ENCODE results near the gene PDSS2. TPM values are rescaled to one million over a fixed set of nuclear protein-coding genes. Genes with fewer than 3 reads are reported as not detected.

The PDSS2 gene
- total RNA-seq, 1 donor from 2014 or later, result 7.9 TPM

DNA sequence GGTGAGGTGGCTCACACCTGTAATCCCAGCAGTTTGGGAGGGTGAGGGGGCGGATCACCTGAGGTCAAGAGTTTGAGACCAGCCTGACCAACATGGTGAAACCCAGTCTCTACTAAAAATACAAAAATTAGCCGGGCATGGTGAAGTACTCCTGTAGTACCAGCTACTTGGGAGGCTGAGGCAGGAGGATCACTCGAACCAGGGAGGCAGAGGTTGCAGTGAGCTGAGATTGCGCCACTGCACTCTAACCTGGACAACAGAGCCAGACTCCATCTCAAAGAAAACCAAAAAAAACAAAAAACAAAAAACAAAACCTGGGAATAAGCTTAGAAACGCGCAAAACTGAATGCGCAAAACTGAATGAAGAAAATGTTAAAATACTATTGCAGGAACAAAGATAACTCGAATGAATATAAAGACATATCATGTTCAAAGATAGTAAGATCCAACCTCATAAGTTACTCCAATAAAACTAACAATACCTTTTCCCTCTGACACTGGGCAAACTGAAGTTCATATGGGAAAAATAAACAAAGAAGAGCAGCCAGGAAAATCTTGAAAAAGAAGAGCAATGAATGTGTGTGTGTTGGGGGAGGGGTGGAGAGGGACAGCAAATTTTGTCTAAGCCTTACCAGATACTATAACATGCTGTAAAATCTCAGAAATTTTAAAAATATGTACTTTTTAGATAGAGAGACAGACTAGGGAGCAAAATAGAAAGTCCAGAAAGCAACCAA lies 243.0 kb downstream of the PDSS2 start:
- H3K27me3 Mint-ChIP-seq (ENCODE audit: unreplicated experiment), result no peaks in the 10 kb centered on the region
- no peaks in the 10 kb centered on the region for H3K9me3 Mint-ChIP-seq (ENCODE audit: unreplicated experiment)
- H3K36me3 Mint-ChIP-seq (ENCODE audit: low read depth, unreplicated experiment), result no peaks in the 10 kb centered on the region
- DNase-seq (ENCODE audit: low spot score), result no peak
- peaks cover 7% of the 10 kb centered on the region for H3K4me1 Mint-ChIP-seq (ENCODE audit: unreplicated experiment)
- H3K4me3 Mint-ChIP-seq (ENCODE audit: unreplicated experiment), result no peak overlapping the region
- TF ChIP-seq, protein P1, sequence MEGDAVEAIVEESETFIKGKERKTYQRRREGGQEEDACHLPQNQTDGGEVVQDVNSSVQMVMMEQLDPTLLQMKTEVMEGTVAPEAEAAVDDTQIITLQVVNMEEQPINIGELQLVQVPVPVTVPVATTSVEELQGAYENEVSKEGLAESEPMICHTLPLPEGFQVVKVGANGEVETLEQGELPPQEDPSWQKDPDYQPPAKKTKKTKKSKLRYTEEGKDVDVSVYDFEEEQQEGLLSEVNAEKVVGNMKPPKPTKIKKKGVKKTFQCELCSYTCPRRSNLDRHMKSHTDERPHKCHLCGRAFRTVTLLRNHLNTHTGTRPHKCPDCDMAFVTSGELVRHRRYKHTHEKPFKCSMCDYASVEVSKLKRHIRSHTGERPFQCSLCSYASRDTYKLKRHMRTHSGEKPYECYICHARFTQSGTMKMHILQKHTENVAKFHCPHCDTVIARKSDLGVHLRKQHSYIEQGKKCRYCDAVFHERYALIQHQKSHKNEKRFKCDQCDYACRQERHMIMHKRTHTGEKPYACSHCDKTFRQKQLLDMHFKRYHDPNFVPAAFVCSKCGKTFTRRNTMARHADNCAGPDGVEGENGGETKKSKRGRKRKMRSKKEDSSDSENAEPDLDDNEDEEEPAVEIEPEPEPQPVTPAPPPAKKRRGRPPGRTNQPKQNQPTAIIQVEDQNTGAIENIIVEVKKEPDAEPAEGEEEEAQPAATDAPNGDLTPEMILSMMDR (IDR thresholded peaks at IDR 0.05; ENCODE audit: unreplicated experiment), result no peak
- no peak overlapping the region for H3K27ac Mint-ChIP-seq (ENCODE audit: unreplicated experiment)

DNA sequence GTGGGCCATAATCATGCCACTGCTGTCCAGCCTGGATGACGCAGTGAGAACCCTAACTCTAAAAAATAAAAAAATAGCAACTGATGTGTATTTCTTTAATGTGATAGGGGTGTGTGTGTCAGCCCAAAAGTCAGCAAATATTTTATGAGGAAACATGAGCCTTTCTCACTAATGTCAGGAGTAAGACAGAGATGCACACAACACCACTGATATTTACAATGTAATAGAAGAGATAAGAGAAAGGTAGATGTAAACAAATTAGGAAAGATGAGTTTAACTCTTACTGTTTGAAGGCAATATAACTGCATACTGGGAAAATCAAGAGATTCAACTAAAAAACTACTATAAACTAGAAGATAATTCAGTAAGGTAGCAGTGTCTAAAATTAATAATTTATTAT lies 244.0 kb downstream of the PDSS2 start:
- H3K4me3 Mint-ChIP-seq (ENCODE audit: unreplicated experiment), result no peak overlapping the region
- DNase-seq (ENCODE audit: low spot score), result no peak
- H3K27me3 Mint-ChIP-seq (ENCODE audit: unreplicated experiment), result no peaks in the 10 kb centered on the region
- TF ChIP-seq, protein P1 (IDR thresholded peaks at IDR 0.05; ENCODE audit: unreplicated experiment), result no peak
- no peaks in the 10 kb centered on the region for H3K36me3 Mint-ChIP-seq (ENCODE audit: low read depth, unreplicated experiment)
- peaks cover 7% of the 10 kb centered on the region for H3K4me1 Mint-ChIP-seq (ENCODE audit: unreplicated experiment)
- no peaks in the 10 kb centered on the region for H3K9me3 Mint-ChIP-seq (ENCODE audit: unreplicated experiment)
- H3K27ac Mint-ChIP-seq (ENCODE audit: unreplicated experiment), result no peak overlapping the region

GRCh38 chr6:107214655-107215054 lies 244.7 kb downstream of the PDSS2 start:
- Mint-ChIP-seq H3K4me3 (ENCODE audit: unreplicated experiment) (no peak overlapping the region), H3K36me3 (ENCODE audit: low read depth, unreplicated experiment) (no peaks in the 10 kb centered on the region)
- DNase-seq (ENCODE audit: low spot score), result no peak

GRCh38 chr6:107209406-107210305 lies 249.7 kb downstream of the PDSS2 start:
- Mint-ChIP-seq H3K27me3 (ENCODE audit: unreplicated experiment) (no peaks in the 10 kb centered on the region), H3K9me3 (ENCODE audit: unreplicated experiment) (no peaks in the 10 kb centered on the region), H3K4me3 (ENCODE audit: unreplicated experiment) (no peak overlapping the region), H3K27ac (ENCODE audit: unreplicated experiment) (no peak overlapping the region), H3K4me1 (ENCODE audit: unreplicated experiment) (no peaks in the 10 kb centered on the region), H3K36me3 (ENCODE audit: low read depth, unreplicated experiment) (no peaks in the 10 kb centered on the region)
- DNase-seq (ENCODE audit: low spot score), result no peak
- TF ChIP-seq, protein P1 (IDR thresholded peaks at IDR 0.05; ENCODE audit: unreplicated experiment), result no peak

More at GRCh38 chr6:107214655-107215054, 244.7 kb downstream of the PDSS2 start:
- no peaks in the 10 kb centered on the region for H3K27me3 Mint-ChIP-seq (ENCODE audit: unreplicated experiment)
- no peak overlapping the region for H3K27ac Mint-ChIP-seq (ENCODE audit: unreplicated experiment)
- H3K9me3 Mint-ChIP-seq (ENCODE audit: unreplicated experiment), result no peaks in the 10 kb centered on the region
- TF ChIP-seq, protein P1 (IDR thresholded peaks at IDR 0.05; ENCODE audit: unreplicated experiment), result no peak
- peaks cover 7% of the 10 kb centered on the region for H3K4me1 Mint-ChIP-seq (ENCODE audit: unreplicated experiment)
